GM18867 (cell line): ENCODE data around the gene VWA3A.
"Not testable (repeated sequence)": the region's sequence is repeated elsewhere in the genome, so short reads cannot be mapped to it uniquely, and the experiment has no call there.

Source experiments
- ATAC-seq: cut with Tn5 transposase; IDR thresholded peaks from one replicate; pipeline ENCODE4 v1.9.1; 2021; ENCODE audit warnings: mild to moderate bottlenecking, moderate library complexity; ENCODE audit not compliant: unreplicated experiment

The VWA3A gene

GRCh38 chr16:22092143-22092933 is at the start of gene VWA3A:
Gene VWA3A (plus strand): TSS chr16:22092541. CDS start chr16:22092638, 97 bp downstream.
- no peak for ATAC-seq

- ATAC-seq, result not testable (repeated sequence)
These were observed 48.5 kb upstream of the VWA3A start for GRCh38 chr16:22043882-22044281.

DNA sequence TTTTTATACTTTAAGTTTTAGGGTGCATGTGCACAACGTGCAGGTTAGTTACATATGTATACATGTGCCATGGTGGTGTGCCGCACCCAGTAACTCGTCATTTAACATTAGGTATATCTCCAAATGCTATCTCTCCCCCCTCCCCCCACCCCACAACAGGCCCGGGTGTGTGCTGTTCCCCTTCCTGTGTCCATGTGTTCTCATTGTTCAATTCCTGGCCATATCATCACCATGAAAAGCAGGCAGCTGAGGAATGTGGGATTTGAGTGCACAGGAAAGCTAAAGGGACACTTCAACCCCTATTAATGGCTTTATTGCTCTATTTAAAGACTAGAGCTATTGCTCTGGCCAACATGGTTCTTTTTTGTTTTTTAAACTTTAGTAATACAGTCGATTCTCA is 46.5 kb upstream of the VWA3A start:
- not testable (repeated sequence) for ATAC-seq

DNA sequence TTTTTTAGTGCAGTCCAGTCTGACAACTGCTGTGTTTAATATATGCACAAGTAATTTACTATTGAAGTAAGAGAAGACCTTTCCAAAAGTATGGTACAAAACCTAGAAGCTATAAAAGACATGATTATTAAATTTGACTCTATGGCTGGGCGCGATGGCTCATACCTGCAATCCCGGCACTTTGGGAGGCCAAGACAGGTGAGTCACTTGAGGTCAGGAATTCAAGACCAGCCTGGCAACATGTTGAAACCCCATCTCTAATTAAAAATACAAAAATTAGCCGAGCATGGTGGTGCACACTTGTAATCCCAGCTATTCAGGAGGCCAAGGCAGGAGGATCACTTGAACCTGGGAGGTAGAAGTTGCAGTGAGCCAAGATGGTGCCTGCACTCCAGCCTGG is 41.4 kb upstream of the VWA3A start:
- ATAC-seq, result no peak

GRCh38 chr16:22052980-22053379 is 39.4 kb upstream of the VWA3A start:
- no peak for ATAC-seq

- ATAC-seq, result no peak
These were observed 38.4 kb upstream of the VWA3A start for GRCh38 chr16:22053921-22054341.

DNA sequence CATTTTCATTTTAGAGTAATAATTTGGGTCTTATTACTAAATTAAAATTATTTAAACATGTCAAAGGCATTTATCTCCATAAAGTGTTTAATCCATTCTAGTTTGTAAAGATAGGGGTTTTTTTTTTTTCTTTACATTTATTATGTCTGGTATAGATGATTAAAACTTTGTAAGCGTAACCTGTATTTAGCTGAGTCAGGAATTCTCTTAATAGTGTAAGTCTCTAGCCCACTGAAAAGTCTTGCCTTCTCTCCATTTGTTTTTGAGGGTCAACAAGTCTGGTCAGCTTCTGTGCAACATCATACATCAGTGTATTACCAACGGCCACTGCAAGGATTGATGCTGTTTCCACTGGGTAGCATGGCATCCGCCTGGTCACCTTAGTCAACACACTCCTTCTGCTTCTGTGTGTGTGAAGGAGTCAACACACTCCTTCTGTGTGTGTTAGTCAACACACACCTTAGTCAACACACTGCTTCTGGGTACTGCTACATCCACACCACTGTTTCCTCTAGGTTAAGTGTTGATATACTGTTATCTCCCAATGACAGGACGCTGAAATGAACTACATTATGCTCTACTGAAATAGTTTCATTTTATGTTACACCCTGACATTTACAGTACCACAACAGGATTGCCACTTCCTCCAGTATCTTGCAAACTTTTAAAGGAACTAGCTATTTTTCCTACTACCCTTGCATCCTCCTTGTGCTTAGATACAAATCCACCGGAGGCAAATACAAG is 37.3 kb upstream of the VWA3A start:
- no peak for ATAC-seq

DNA sequence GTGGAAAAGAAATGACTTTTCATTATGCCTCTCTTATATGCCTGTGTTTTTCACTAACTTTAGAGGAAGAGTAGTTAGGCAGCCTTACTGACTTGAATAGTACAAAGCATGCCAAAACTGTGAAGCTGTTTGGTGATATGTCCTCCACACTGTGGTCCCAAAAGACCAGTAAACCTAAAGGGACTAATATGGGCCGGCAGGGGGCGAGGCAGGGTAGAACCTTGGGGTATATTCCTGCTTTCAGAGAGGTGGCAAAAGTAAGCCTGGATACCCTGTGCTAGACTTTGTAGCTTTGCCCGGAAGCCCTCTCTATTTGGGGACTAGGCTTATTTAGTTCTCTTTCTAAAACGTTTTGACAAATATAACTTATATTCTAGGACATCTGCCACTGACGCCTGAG is 36.5 kb upstream of the VWA3A start:
- ATAC-seq, result no peak

GRCh38 chr16:22063888-22064467 is 28.4 kb upstream of the VWA3A start:
- no peak for ATAC-seq

DNA sequence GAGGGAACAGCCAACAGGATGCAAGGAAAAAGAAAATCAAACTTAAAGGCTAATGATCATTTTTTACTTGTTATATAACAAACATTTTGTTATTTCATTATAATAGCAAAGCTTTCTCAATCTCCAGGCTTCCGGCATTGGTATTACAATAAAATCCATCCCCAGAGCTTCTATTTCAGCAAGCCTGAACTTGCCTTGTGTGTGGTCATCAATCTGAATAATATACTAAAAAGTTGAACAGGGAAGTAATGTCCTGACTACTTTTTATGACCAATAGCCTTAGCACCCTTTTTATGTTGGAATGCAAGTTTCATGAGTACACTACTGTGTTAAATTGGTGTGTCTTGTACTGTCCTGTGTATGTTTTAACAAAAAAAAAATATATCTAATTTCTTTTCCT is 27.1 kb upstream of the VWA3A start:
- ATAC-seq, result no peak

DNA sequence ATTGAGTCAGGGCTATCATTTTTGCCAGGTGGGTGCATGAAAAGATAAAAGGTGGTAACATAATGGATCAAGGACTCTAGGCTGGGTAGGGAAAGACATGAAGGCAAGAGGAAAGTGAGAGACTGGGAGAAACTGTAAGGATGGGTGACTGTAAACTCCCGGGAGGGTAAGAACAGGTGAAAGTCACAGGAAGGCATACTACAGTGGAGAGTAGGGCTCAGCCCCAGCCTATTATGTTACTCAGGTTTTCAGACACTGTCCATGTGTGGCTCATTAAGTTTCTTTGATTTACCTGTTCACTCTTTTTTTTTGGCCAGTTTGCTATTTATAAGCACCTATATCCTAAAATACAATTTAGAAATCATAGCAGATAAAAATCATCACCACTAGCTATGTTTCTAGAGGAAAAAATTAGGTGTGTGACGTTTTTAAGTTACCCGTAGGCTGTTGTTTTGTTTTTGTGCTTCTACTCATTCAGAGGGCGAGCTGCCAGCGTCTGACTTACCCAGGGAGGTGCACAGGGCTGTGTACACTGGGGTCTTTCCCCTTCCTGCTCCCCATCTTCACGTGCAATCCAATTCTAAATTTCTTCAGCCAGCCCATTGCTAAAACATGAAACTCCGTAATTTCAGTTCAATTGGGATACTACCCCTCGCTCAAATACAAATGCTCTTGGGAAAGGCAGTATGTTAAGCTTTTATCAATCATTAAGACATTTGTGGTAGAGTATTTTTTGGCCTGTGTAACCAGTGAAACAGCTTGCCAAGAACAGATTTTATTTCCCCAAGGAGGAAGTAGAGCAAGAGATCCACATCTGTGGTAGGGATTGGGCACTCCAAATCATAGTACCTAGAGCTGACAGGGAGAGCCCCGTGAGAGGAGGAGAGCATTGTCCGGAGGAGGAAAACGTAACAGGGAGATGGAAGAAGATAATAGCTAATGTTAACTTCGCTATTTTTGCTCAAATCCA is 21.7 kb upstream of the VWA3A start:
- ATAC-seq, result no peak

- no peak for ATAC-seq
These were observed 20.9 kb upstream of the VWA3A start for GRCh38 chr16:22071331-22071910.

- ATAC-seq, result no peak
These were observed 19.0 kb upstream of the VWA3A start for GRCh38 chr16:22073350-22073749.

- ATAC-seq, result no peak
These were observed 17.1 kb upstream of the VWA3A start for GRCh38 chr16:22075043-22075757.

DNA sequence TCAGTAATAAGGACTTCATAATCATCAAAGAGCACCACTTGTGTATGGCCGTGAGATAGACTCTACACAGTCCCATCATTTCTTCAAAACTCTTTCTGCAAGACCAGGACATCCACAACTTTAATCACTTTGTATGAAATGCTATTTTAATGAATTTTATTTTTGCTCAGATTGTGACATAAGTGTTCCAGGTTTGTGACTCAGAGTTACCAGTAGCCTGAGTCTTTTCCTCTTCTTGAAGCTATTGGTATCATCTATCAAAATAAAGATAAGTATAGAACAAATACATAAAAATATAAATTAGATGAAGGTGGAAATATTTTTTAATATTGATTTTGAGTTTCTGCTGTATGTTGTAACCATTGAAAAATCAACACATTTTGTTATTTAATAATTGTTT is 16.6 kb upstream of the VWA3A start:
- ATAC-seq, result no peak

DNA sequence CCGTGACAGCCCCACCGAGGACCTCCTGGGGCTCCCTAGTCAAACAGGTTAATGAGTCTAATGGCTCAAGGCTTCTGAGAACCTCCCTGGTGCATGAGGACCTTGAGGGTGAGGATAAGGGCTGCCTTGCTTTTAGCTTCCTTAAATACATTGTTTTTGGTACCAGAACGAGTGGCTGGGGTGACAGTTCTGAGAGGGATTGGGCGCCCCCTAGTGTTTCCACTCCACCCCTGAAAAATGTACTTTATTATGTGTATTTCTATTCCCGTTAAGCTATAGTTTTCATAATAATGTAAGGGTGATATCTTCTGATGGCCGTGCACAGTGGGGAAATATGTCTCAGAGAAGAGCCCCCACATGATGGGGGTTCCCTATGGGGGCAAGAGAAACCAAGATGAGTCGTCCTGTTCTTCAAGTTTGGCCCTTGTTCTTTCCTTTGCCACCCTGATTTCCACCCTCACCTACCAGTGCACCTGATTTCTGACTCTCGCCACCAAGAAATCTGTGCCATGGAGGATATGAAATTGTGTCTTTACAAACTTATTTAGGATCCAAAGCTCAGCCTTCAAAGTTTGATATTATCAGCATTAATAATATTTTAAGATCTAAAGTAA is 14.5 kb upstream of the VWA3A start:
- ATAC-seq, result no peak

GRCh38 chr16:22078656-22079055 is 13.7 kb upstream of the VWA3A start:
- no peak for ATAC-seq

- ATAC-seq, result no peak
These were observed 11.3 kb upstream of the VWA3A start for GRCh38 chr16:22081050-22081449.

- no peak for ATAC-seq
These were observed 5.9 kb upstream of the VWA3A start for GRCh38 chr16:22086440-22086839.
